Spleen (tissue), 7 donors: Measurements from ENCODE around the gene EPN1.
"Not testable (repeated sequence)": the region's sequence is repeated elsewhere in the genome, so short reads cannot be mapped to it uniquely, and the experiment has no call there.

ENCODE experiments used
- POLR2A ChIP-seq, 3 donors: fragments of 450-650 bp; IDR thresholded peaks; one replicate each; pipeline ENCODE4 v1.5.1; 2017; ENCODE audit warnings: antibody characterized with exemption in 3 of 3, mild to moderate bottlenecking in 1 of 3
- POLR2AphosphoS5 ChIP-seq, 3 donors: sonication (generic); formaldehyde crosslinking; IDR thresholded peaks; one replicate each; pipeline ENCODE4 v1.5.1; 2017; ENCODE audit warnings: antibody characterized with exemption in 3 of 3
- TF ChIP-seq, protein P1 (sequence below), 11 experiments: fragments of 200-600 bp in 7 of 11; fragments of 450-650 bp in 4 of 11; sonication (generic) in 4 of 11; IDR thresholded peaks in 8 of 11; conservative IDR thresholded peaks in 3 of 11; 1 replicate in 7 of 11; 2 replicates in 4 of 11; pipeline versions ENCODE4 v1.4.0 to v1.8.0; 2016 to 2021; ENCODE audit warnings: antibody characterized with exemption in 11 of 11, inconsistent platforms in 4 of 11, mild to moderate bottlenecking in 1 of 11
- donor health status: DM: no; HTN: no; CAD: no; lungs with moderate emphysema.
- donor health status: DM: no; HTN: no; CAD: no.
- donor health status: DM: no; HTN: no; CAD: no.

DNA sequence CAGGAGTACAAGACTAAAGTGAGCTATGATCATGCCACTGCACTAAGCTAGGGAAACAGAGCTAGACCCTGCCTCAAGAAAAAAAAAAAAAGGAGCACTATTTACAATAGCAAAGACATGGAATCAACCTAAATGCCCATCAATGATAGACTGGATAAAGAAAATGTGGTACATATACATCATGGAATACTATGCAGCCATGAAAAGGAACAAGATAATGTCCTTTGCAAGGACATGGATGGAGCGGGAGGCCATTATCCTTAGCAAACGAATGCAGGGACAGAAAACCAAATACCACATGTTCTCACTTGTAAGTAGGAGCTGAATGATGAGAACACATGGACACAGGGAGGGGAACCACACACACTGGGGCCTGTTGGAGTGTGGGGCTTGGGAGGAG, 55.4 kb downstream of the EPN1 start:
- TF ChIP-seq POLR2AphosphoS5, POLR2A (IDR thresholded peaks at IDR 0.05): not testable (repeated sequence)
- TF ChIP-seq, protein P1, sequence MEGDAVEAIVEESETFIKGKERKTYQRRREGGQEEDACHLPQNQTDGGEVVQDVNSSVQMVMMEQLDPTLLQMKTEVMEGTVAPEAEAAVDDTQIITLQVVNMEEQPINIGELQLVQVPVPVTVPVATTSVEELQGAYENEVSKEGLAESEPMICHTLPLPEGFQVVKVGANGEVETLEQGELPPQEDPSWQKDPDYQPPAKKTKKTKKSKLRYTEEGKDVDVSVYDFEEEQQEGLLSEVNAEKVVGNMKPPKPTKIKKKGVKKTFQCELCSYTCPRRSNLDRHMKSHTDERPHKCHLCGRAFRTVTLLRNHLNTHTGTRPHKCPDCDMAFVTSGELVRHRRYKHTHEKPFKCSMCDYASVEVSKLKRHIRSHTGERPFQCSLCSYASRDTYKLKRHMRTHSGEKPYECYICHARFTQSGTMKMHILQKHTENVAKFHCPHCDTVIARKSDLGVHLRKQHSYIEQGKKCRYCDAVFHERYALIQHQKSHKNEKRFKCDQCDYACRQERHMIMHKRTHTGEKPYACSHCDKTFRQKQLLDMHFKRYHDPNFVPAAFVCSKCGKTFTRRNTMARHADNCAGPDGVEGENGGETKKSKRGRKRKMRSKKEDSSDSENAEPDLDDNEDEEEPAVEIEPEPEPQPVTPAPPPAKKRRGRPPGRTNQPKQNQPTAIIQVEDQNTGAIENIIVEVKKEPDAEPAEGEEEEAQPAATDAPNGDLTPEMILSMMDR (IDR thresholded peaks at IDR 0.05 in 8 of 11, conservative IDR thresholded peaks at IDR 0.05 in 3 of 11) = not testable (repeated sequence)
